HL-60/S4 treated with phorbol 12-myristate 13-acetate at 8.2 ng/mL for 4 days and 3 days (cell line): ENCODE measurements around the gene INSL3.

ENCODE experiments used
- in situ Hi-C: fragments of 300-500 bp; cut with MboI; formaldehyde crosslinking; loops from 2 replicates; pipeline ENCODE4 v1.15.0; 2022; ENCODE audit warnings: low sequenced_read_pairs

Gene INSL3, protein sequence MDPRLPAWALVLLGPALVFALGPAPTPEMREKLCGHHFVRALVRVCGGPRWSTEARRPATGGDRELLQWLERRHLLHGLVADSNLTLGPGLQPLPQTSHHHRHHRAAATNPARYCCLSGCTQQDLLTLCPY

DNA sequence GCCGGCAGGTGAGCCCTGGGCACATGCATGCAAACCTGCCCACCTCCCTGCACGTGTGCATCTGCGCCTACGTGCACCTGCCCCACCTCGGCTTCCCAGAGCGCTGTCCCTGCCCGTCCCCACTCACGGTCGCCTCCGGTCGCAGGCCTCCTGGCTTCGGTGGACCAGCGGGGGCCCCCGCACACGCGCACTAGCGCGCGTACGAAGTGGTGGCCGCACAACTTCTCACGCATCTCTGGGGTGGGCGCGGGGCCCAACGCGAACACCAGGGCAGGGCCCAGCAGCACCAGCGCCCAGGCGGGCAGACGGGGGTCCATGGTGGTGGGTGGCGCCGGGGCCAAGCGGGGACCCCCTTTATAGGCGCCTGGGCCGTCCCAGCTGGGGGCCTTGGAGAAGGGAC, at the start of gene INSL3:
Gene INSL3, minus strand, starts transcription at position 330 of the 400 bp plus-strand sequence. Its CDS starts 13 bp downstream, at position 317.
- in situ Hi-C loops = no loop called here

GRCh38 chr19:17869114-17869608, 47.8 kb upstream of the INSL3 start:
- in situ Hi-C loops = no loop called here

GRCh38 chr19:17868669-17869068, 47.4 kb upstream of the INSL3 start:
- in situ Hi-C loops = no loop called here

- in situ Hi-C loops = no loop called here
These were observed 45.7 kb upstream of the INSL3 start for GRCh38 chr19:17866964-17867486.

DNA sequence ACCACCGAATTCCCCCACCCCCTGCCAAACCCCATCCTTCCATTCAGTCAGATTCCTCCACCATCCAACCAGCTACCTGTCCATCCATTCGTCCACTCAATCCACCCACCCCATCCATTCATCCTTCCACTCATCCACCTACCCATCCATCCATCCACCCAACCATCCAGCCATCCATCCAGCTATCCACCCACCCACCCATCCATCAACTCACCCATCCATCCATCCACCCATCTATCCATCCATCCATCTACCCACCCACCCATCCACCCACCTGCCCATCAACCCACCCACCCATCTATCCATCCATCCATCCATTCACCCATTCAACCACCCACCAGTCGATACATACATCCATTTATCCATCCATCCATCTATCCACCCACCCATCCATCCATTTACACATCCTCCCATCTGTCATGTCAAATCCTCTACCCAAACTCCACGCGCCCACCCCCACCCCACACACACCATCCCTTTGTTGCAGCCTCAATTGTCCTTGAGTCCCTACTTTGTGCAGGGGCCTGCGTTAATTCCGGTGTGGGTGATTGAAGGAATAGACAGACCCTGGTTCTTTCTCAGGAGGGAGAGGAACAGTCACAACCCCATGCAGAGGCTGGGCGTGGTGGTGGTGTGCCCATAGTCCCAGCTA, 45.1 kb upstream of the INSL3 start:
- in situ Hi-C loops = no loop called here

- in situ Hi-C loops = no loop called here
These were observed 44.3 kb upstream of the INSL3 start for GRCh38 chr19:17865364-17866311.

DNA sequence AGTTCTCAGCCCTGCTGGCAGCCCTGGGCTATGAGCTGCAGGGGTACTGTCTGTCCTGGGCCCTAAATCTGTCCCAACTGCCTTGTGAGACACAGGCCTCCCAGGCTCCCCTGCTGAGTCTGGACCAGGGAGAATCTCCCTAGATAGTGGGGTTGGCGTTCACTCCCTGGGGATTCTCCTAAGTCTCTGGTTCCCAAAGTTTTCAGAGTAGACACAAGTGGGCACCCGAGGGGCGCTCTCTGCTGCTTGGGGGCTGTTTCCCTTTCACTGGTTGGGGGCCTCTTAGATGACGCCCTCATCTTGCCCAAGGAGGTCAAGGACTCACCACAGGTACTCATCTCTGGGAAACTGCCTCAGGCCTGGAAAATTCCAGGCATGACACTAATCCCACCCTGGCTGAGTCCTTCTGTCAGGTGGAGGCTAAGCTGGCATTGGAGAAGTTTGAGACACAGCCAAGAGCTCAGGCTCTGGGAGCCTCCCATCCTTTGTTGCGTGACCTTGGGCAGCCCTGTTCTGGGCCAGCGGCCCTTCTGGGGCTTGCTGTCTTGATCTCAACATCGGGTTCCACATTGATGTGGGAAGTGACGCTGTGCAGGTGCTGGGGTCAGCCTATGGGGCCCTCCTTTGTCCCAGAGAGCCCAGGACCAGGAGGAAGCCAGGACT, 42.3 kb upstream of the INSL3 start:
- in situ Hi-C loops = no loop called here

GRCh38 chr19:17862711-17863519, 41.6 kb upstream of the INSL3 start:
- in situ Hi-C loops = no loop called here

GRCh38 chr19:17861542-17862402, 40.5 kb upstream of the INSL3 start:
- in situ Hi-C loops = no loop called here

- in situ Hi-C loops = no loop called here
These were observed 39.7 kb upstream of the INSL3 start for GRCh38 chr19:17860993-17861360.

GRCh38 chr19:17860331-17860992, 39.1 kb upstream of the INSL3 start:
- in situ Hi-C loops = no loop called here

GRCh38 chr19:17859533-17860330, 38.4 kb upstream of the INSL3 start, which contains the start of gene RPL18A:
Gene RPL18A (plus strand): TSS chr19:17859910. CDS start chr19:17859957, 47 bp downstream.
- in situ Hi-C loops = no loop called here

GRCh38 chr19:17855280-17856152, 34.2 kb upstream of the INSL3 start:
- in situ Hi-C loops = no loop called here

GRCh38 chr19:17854061-17854460, 32.7 kb upstream of the INSL3 start:
- in situ Hi-C loops = no loop called here

DNA sequence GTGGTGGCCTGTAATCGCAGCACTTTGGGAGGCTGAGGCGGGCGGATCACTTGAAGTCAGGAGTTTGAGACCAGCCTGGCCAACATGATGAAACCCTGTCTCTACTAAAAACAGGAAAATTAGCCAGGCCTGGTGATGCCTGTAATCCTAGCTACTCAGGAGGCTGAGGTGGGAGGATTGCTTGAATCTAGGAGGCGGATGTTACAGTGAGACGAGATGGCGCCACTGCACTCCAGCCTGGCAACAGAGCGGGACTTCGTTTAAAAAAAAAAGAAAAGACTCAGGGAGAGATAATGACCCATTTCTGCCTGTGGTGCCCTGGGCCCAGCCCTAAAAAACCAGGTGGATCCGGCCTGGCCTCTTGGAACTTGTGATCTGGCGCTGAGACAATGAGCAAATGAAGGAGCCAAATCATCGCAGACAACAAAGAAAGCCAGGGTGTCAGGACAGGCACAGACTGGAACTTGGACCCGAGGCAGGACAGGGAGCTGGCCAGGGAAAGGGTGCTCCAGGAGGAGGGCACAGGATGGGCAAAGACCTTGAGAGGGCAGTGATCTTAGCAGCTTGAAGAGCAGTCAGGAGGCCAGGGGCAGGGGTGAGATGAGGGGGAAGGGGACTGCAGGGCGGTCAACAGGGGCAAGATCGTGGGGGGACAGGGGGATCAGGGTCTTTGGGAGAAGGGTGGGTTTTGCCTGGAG, 27.4 kb upstream of the INSL3 start:
- in situ Hi-C loops = no loop called here
